Chondrocyte (in vitro differentiated cells): ENCODE data around the gene CKMT2. TPM values are rescaled to one million over a fixed set of nuclear protein-coding genes. Genes with fewer than 3 reads are reported as not detected.

Experiments
- DNase-seq: peaks from one replicate; pipeline ENCODE4 v3.0.0; 2021; ENCODE audit warnings: mixed read lengths, low spot score
- H3K27ac Mint-ChIP-seq: one replicate; pipeline ENCODE4 v1.8.0; 2021; ENCODE audit warnings: mild to moderate bottlenecking, moderate library complexity, mixed read lengths; ENCODE audit not compliant: unreplicated experiment
- H3K27me3 Mint-ChIP-seq: 2 replicates; pipeline ENCODE4 v1.8.0; 2021; ENCODE audit warnings: low read depth, mixed read lengths
- H3K36me3 Mint-ChIP-seq: 2 replicates; pipeline ENCODE4 v1.8.0; 2021; ENCODE audit warnings: low read depth, mixed read lengths
- H3K4me1 Mint-ChIP-seq: 2 replicates; pipeline ENCODE4 v1.8.0; 2021; ENCODE audit warnings: low read depth, mild to moderate bottlenecking, mixed read lengths
- H3K4me3 Mint-ChIP-seq: one replicate; pipeline ENCODE4 v1.8.0; 2021; ENCODE audit warnings: mild to moderate bottlenecking, moderate library complexity, mixed read lengths; ENCODE audit not compliant: unreplicated experiment
- H3K9me3 Mint-ChIP-seq: 2 replicates; pipeline ENCODE4 v1.8.0; 2021; ENCODE audit warnings: low read depth, mixed read lengths
- total RNA-seq: library from RNA; stranded (reverse); gene quantifications from 3 replicates; pipeline ENCODE4 v1.2.1, GENCODE V29; 2021
- TF ChIP-seq, protein P1 (sequence below): fragments of 200-600 bp; sonication (generic); IDR thresholded peaks from 2 replicates; pipeline ENCODE4 v1.5.0; 2021; ENCODE audit warnings: antibody characterized with exemption, mild to moderate bottlenecking, moderate library complexity

The CKMT2 gene
- total RNA-seq, 1 donor from 2014 or later, result not detected

DNA sequence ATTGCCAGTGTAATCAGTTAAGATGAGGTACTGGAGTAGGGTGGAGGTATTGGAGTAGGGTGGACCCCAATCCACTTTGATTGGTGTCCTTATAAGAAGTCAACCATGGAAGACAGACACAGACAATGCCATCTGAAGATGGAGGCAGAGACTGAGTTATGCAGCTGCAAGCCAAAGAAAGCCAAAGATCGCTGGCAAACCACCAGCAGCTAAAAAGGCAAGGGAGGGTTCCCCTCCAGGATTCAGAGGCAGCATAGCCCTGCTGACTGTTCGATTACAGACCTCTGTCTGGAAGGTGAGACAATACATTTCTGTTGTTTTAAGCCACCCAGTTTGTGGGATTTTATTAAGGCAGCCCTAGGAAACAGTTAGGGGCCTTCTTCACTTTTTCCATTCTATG lies 30.5 kb upstream of the CKMT2 start:
- Mint-ChIP-seq H3K9me3 (no peaks in the 10 kb centered on the region), H3K27ac (no peak overlapping the region), H3K4me3 (no peak overlapping the region), H3K36me3 (no peaks in the 10 kb centered on the region), H3K27me3 (no peaks in the 10 kb centered on the region), H3K4me1 (no peaks in the 10 kb centered on the region)
- DNase-seq, result no peak
- TF ChIP-seq, protein P1, sequence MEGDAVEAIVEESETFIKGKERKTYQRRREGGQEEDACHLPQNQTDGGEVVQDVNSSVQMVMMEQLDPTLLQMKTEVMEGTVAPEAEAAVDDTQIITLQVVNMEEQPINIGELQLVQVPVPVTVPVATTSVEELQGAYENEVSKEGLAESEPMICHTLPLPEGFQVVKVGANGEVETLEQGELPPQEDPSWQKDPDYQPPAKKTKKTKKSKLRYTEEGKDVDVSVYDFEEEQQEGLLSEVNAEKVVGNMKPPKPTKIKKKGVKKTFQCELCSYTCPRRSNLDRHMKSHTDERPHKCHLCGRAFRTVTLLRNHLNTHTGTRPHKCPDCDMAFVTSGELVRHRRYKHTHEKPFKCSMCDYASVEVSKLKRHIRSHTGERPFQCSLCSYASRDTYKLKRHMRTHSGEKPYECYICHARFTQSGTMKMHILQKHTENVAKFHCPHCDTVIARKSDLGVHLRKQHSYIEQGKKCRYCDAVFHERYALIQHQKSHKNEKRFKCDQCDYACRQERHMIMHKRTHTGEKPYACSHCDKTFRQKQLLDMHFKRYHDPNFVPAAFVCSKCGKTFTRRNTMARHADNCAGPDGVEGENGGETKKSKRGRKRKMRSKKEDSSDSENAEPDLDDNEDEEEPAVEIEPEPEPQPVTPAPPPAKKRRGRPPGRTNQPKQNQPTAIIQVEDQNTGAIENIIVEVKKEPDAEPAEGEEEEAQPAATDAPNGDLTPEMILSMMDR, result no peak

DNA sequence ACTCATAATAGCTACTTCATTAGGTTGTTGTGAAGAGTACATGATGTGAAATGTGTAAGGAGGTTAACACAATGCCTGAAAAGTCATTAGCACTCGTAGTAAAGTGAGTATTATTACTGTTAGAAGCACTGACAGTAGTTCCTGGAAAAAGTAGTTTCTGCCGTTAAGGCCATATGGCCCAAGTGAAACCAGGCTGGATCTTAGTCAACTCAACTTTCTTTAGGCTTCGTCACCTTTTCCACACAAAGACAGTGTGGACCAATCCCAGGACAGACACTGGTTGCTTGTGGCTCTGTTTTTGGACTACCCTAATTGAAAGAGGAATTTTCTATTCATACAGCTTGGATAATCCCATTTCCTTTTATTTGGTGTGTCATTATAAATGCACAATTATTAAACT lies 29.4 kb upstream of the CKMT2 start:
- no peaks in the 10 kb centered on the region for H3K36me3 Mint-ChIP-seq
- no peak overlapping the region for H3K4me3 Mint-ChIP-seq
- no peaks in the 10 kb centered on the region for H3K27me3 Mint-ChIP-seq
- no peaks in the 10 kb centered on the region for H3K4me1 Mint-ChIP-seq
- H3K27ac Mint-ChIP-seq, result no peak overlapping the region
- H3K9me3 Mint-ChIP-seq, result no peaks in the 10 kb centered on the region
- no peak for DNase-seq
- TF ChIP-seq, protein P1, result no peak

DNA sequence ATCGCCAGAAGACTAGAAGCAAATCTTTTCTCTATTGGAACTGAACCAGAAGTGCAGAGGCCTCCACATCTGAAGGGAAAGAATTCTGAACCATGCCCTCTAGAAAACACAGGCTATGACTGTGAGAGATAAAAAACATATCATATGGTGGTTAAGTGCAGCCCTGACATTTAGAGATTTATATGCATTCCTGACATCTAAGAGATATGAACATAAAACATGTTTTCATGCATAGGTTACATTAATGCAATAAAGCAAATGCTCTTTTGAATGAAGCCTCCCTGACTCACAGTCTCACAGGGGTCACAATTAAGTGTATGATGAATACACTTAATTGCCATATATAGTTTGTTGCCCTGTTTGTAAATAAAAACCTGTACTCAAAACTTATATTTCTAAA lies 28.9 kb upstream of the CKMT2 start:
- H3K27ac Mint-ChIP-seq, result no peak overlapping the region

DNA sequence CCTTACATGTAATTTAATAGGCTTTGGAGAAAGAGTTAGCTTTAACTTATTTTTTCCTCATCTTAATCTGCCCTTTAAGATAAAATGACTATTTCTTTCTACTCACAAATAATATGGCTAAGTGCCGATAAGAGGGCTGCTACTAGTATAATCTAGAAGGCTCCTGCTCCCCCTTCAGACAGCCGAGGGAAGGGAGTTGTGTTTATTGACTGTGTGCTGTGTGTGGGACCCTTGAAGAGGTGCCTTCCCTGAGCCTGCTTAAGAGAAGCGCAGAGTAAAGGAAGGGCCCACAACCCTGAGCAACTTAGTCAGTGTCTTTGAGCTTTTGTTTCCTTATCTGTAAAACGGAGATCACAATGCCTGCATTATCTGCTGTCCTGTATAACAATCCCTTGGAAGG lies 28.1 kb upstream of the CKMT2 start:
- no peaks in the 10 kb centered on the region for H3K4me1 Mint-ChIP-seq
- H3K27me3 Mint-ChIP-seq, result no peaks in the 10 kb centered on the region
- no peak overlapping the region for H3K27ac Mint-ChIP-seq
- no peaks in the 10 kb centered on the region for H3K36me3 Mint-ChIP-seq
- no peak overlapping the region for H3K4me3 Mint-ChIP-seq
- TF ChIP-seq, protein P1, result no peak
- no peaks in the 10 kb centered on the region for H3K9me3 Mint-ChIP-seq
- DNase-seq, result no peak

More for the DNA sequence above, 28.9 kb upstream of the CKMT2 start:
- no peaks in the 10 kb centered on the region for H3K4me1 Mint-ChIP-seq
- no peak overlapping the region for H3K4me3 Mint-ChIP-seq
- no peaks in the 10 kb centered on the region for H3K36me3 Mint-ChIP-seq
- H3K27me3 Mint-ChIP-seq, result no peaks in the 10 kb centered on the region
- DNase-seq, result no peak
- TF ChIP-seq, protein P1, result no peak
- no peaks in the 10 kb centered on the region for H3K9me3 Mint-ChIP-seq

DNA sequence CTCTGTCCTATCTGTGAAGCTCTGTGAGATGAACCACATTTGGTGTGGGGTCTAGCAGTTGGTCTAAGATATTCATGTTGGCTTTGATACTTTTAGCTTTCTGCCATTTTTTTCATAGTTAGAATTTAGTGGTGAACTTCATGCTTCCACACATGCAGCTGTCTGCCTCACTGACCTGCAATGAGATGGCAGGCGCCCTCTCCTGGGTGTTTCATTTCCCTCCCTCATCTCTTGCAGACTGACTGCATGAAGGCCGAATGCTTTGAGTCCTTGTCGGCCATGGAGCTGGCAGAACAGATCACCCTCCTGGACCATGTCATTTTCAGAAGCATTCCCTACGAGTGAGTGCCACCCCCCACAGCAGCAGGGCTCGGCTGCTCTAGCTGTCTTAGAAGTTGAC lies 26.1 kb upstream of the CKMT2 start:
- Mint-ChIP-seq H3K4me1 (no peaks in the 10 kb centered on the region), H3K27ac (no peak overlapping the region), H3K4me3 (no peak overlapping the region), H3K36me3 (no peaks in the 10 kb centered on the region), H3K9me3 (no peaks in the 10 kb centered on the region), H3K27me3 (no peaks in the 10 kb centered on the region)
- TF ChIP-seq, protein P1, result peak; percentile 33
- DNase-seq, result no peak
